NCI-H2196 treated with DMSO at 0.1 percent for 48 hours (cell line): ENCODE results near the gene SRRD.

Source experiments
- DNase-seq: peaks from one replicate; lab custom pipeline; 2025; ENCODE audit not compliant: unreplicated experiment; lab: John Stamatoyannopoulos, UW

SRRD gene

GRCh38 chr22:26481694-26482093, 2.0 kb upstream of the SRRD start:
- DNase-seq = no peak

GRCh38 chr22:26482161-26482560, 1.5 kb upstream of the SRRD start:
- DNase-seq = no peak

- no peak for DNase-seq
Measured at GRCh38 chr22:26483043-26483438, 636 bp upstream of the SRRD start.

GRCh38 chr22:26484360-26484706, 656 bp downstream of the SRRD start:
- DNase-seq = no peak

GRCh38 chr22:26485013-26485412, 1.3 kb downstream of the SRRD start:
- no peak for DNase-seq

GRCh38 chr22:26485806-26486390, 2.2 kb downstream of the SRRD start:
- no peak for DNase-seq

- no peak for DNase-seq
Measured at GRCh38 chr22:26486394-26486793, 2.7 kb downstream of the SRRD start.

- DNase-seq = no peak
Measured at GRCh38 chr22:26487996-26488395, 4.3 kb downstream of the SRRD start.

GRCh38 chr22:26489447-26490036, 5.9 kb downstream of the SRRD start:
- no peak for DNase-seq

GRCh38 chr22:26492220-26492619, 8.5 kb downstream of the SRRD start:
- no peak for DNase-seq

- no peak for DNase-seq
Measured at GRCh38 chr22:26494506-26494905, 10.8 kb downstream of the SRRD start.

- DNase-seq = no peak
Measured at GRCh38 chr22:26496456-26496855, 12.8 kb downstream of the SRRD start.

GRCh38 chr22:26499188-26499703, 15.6 kb downstream of the SRRD start:
- no peak for DNase-seq

GRCh38 chr22:26501996-26502395, 18.3 kb downstream of the SRRD start:
- DNase-seq = no peak

- peak; percentile 45 for DNase-seq
Measured at GRCh38 chr22:26502688-26503561, 19.2 kb downstream of the SRRD start.

GRCh38 chr22:26503758-26504157, 20.1 kb downstream of the SRRD start:
- no peak for DNase-seq

- DNase-seq = no peak
Measured at GRCh38 chr22:26508148-26508547, 24.5 kb downstream of the SRRD start.

GRCh38 chr22:26512149-26512793, 28.6 kb downstream of the SRRD start, which contains the start of gene TFIP11:
TSS of gene TFIP11 (minus strand) at chr22:26512473. CDS start at chr22:26510272, 2,201 bp downstream.
- DNase-seq = peak; percentile 46

GRCh38 chr22:26513838-26514237, 30.2 kb downstream of the SRRD start:
- no peak for DNase-seq

GRCh38 chr22:26514419-26515161, 30.9 kb downstream of the SRRD start:
- no peak for DNase-seq

GRCh38 chr22:26515931-26516330, 32.3 kb downstream of the SRRD start:
- no peak for DNase-seq
